Activated naive CD8-positive, alpha-beta T cell treated with anti-CD3 and anti-CD28 coated beads, Interleukin-2, amount 50 U/mL, for 16 hours (primary cell): Measurements from ENCODE around the gene ZNF665.
"Not testable (repeated sequence)": the region's sequence is repeated elsewhere in the genome, so short reads cannot be mapped to it uniquely, and the experiment has no call there.

Experiments used
- DNase-seq: peaks from one replicate; pipeline ENCODE4 v3.0.0-alpha.2; 2020; ENCODE audit warnings: low read depth, low spot score

The ZNF665 gene

DNA sequence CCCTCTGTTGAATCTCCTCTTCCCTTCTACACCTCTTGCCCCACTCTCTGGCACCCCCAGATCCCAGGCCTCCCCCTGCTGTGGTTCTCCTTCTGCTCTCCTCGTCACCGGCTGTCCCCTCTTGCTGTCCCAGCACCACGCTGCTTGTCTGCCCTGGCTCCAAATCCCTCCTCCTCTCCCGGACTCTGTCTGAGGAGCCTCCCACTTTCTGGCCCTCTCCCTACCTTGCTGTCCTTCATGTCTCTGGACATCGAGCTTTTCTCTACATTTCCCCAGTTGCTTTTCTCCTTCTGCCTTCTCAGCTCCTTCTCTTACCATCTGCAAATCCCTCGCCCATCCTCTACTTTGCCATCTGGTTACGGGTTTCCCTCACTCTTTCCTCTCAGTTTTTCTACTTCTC lies 35.5 kb downstream of the ZNF665 start:
- no peak for DNase-seq

DNA sequence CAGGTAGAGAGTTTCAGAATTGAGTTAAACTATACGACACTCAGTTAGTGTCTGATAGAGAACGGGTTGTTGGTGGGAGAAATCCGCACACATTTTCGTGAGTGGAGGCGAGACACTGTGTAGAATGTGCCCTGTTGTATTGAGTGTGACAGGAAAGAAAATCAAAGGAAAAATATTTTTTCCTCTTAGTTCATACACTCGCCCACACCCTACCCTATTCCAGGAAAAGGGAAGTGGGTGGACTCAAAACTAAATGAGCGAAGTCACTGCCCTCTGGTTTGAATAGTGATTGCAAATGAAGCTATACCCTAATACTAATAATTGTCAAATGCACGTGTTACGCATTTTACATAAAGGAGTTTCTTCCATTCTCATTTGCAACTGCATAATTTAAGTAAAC lies 36.3 kb downstream of the ZNF665 start:
- DNase-seq = no peak

DNA sequence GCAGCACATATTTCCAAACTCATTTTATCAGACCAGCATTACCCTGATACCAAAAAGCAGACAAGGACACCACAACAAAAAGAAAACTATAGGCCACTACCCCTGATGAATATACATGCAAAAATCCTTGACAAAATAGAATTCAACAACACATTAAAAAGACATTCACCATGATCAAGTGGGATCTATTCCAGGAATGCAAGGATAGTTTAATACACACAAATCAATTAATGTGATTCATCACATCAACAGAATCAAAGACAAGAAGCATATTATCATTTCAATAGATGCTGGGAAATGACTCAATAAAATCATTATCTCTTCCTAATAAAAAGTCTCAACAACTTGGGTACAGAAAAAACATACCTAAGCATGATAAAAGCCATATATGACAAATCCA lies 45.5 kb downstream of the ZNF665 start:
- DNase-seq = no peak

DNA sequence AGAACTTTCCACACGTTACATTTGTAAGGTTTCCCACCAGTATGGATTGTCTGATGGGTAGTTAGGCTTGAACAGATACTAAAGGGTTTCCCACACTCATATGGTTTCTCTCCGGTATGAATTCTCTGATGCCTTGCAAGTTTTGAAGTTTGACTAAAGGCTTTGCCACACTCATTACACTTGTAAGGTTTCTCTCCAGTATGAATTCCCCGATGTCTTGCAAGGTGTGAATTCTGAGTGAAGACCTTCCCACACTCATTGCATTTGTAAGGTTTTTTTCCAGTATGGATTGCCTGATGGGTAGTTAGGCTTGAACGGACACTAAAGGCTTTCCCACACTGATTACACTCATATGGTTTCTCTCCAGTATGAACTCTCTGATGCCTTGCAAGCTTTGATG lies 52.8 kb downstream of the ZNF665 start:
- no peak for DNase-seq

DNA sequence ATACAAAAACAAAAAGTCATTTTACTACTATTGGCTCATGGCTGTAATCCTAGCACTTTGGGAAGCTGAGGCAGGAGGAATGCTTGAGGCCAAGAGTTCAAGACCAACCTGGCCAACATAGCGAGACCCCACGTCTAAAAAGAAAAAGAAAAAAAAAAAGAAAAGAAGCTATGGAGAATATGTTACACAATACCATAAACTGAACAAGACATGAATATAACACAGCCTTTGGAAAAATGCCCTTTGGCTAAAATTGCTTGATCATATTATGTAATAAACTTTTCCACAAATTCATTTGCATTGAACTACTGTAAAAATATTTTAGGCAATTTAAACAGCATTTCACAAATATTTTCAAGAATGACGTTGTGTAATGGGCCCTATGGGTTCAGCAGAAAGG lies 56.7 kb downstream of the ZNF665 start:
- DNase-seq = no peak

DNA sequence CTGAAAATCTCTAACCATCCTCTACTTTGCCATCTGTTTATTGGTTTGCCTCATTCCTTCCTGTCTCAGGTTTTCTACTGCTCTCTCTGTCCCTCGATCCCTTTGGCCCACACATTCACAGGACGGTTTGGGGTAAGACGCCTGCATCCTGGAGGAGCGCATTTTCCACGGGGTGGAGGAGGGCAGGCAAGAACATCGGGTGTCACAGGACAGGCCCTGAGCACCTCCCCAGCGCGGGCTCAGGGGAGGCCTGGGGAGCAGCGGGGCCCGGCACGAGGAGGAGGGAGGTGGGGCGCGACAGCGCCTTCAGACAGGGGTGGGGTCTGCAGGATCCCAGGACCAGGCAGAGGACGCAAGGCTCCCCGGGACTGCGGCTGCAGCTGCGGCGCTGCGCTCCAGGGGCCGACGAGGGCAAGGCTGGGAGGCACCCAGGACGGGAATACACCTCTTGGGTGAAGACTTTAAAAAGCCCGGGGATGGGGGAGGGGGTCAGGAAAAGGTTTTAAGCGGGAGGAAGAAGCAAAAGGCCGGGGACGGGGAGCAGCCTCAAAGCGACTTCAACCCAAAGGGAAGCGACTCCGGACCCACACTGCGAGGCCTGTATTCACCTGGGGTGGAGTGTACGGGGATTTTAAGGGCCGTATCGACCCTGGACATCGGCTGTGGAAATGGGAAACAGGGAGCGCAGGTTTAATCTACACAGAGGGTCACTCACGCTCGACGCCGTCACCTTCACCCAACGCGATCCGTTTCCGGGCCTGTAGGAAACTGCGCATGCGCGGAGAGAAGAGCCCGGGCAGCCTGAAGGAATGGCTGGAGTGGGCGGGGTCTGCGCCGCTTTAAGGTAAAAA lies 60.8 kb downstream of the ZNF665 start, which contains the start of gene ZNF415:
ZNF415 (minus strand) TSS at position 770 of the 851 bp plus-strand sequence. CDS start 10,234 bp downstream, outside the sequence.
- DNase-seq = no peak

DNA sequence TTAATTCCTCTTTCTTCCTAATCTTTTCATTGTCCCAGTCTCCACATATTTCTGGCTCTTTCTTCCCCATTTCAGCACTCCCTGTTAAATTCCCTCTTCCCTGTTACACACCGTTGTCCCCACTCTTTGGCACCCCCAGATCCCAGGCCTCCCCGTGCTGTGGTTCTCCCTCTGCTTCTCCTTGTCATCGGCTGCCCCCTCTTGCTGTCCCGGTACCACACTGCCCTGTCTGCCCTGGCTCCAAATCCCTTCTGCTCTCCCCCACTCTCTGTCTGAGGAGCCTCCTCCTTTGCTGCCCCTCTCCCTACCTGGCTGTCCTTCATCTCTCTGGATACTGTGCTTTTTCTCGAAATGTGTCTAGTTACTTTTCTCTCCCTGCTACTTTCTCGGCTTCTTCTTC lies 61.4 kb downstream of the ZNF665 start:
- no peak for DNase-seq

DNA sequence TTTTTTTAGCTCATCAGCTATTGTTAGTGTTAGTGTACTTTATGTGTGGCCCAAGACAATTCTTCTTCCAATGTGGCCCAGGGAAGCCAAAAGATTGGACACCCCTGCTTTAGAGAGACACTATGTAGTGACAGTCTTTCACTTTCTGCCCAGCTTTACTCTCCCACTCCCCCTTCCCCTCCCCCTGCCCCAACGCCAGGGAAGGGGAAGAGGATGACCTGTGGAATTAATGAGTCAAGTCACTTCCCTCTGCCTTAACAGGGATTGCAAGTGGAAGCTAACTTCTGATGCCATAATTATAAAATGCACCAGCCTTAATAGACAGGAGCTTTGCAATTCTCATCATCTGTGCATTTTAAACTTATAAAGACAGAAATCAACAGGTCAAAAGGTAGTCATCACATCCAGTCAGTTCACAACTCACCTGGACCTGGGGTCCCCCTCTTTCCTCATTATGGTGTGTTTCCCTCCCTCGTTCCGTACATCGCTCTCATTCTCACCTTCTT lies 62.0 kb downstream of the ZNF665 start:
- no peak for DNase-seq

DNA sequence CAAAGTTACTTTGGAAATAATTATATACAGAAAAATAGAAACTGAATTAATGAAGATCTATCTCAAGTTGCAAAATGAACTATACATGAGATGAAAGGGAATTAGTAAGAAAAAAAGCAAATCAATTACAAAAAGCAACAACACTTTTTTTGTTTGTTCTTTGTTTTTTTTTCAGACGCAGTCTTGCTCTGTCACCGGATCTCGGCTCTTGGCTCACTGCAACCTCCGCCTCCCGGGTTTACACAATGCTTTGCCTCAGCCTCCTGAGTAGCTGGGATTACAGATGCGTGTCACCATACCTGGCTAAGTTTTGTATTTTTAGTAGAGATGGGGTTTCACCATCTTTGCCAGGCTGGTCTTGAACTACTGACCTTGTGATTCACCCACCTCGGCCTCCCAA lies 62.7 kb downstream of the ZNF665 start:
- DNase-seq = no peak

DNA sequence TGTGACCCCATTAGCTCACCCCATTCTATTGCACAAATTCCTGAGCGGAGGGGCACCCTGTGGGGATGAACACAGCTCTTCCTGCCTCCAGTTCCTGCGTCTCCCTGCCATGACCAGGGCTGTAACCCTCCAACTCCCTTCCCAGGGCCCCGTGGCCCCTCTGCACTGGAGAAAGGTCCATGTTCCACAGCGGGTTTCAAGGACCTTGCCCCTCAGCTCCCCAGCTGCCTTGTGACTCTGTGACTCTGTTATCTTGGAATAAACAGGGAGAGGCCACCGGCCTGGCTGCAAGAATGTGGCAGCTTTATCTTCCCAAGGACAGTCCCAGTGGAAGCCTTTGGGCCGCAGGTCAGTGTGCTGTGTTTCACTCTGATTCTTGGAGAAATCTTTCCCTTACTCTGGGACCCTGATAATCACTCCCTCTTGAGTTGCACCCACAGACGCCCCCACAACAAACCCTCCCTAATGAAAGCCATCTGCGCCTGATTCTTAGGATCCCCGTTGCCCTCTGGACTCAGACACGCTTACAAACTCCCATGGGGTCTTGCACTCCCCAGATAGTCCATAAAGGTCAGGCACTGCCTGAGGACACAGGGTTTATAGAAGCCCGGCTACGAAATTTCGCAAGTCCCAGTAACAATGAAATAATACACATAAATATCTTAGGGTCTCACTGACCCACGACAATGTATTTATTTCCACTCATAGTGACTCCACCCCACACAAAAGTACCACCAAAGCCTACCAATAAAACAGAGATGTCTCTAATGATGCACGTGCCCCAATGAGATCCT lies 66.2 kb downstream of the ZNF665 start:
- not testable (repeated sequence) for DNase-seq

DNA sequence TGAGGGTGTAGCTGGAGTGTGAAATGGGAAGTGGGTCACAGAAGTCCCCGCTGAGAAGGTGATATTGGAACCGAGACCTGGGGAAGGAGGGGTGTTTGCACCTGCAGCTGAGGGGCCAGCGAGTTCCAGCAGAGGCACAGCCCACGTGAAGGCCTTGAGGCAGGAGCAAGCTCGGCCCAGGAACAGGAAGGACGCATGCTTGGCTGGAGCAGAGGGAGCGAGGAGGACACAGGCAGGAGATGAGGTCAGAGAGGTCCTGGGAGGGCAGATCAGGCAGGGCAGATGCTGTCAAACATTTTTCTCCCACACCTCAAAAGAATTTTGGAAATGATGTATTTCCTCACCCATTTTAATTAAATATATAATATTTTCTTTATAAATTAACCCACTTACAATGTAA lies 69.8 kb downstream of the ZNF665 start:
- no peak for DNase-seq
